ENCODE measurements around the gene RTN1.

The RTN1 gene

DNA sequence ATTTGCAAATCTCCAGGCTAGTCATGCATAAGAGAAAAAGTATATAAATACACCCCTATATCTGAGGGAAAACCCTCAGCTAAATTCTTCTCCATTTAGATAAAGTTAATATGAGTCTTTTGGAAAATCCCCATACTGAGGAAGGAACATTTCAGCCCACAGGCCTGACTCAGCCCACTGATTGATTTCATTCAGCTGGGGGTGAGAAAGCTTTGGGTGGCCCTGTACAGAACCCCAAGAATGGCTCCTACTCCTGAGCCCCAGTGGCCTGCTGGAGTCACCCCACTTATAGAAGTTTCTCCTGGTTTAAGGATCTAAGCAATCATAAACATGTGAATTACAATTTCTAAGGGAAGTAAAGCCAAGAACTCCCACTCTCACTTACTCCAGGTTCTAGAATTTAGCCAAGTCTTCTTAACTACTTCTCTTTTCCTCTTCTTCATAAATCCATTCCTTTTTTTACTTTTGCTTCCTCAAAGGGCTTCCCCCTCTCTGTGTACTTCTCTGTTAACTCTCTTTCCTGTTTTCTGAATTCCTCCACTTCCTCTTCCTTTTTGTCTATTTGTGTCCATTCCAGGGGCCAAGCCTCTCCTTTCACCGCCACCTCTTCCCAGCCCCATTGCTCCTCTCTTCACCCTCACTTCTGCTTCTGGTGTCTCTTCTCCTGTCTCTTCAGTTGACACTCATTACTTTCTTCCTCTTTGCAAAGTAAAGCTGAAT is 21.0 kb downstream of the RTN1 start:
- DNase-seq (ENCODE audit: low read depth): no peak

DNA sequence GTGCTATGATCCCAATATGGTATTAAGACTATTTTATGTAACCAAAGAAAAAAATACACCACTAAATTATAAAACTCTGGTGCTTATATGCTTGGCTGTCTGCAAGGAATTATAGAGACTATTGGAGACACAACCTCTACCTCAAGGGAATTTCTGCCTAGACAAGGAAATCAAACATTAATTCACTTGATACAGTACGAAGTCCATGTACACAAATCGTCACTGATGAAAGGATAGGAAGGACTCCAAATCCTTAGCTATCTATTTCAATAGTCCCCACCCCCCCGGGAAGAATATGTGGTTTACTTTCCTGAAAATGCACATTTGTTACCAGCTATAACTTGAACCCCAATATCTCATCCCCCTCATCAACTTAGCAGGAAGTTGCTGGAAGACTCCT is 21.9 kb downstream of the RTN1 start:
- DNase-seq (ENCODE audit: low read depth): no peak

DNA sequence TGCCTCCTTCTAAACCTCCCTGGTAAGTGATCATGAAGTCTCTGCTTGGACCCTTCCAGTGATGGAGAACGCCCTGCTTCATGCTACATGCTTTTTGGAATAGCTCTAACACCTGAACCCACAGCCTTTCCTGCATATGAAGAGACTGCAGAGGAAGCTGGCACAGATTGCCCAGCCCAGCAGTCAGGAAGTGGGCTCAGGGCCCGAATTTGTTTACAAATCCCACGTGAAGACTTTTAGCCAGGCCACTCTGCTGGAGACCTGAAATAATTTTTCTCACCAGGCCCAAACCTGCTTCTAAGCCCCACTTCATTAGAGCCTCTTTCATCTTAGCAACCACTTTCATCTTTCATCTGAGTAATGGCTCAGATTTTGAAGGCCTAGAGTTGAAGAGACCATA is 22.9 kb downstream of the RTN1 start:
- DNase-seq (ENCODE audit: low read depth): no peak

DNA sequence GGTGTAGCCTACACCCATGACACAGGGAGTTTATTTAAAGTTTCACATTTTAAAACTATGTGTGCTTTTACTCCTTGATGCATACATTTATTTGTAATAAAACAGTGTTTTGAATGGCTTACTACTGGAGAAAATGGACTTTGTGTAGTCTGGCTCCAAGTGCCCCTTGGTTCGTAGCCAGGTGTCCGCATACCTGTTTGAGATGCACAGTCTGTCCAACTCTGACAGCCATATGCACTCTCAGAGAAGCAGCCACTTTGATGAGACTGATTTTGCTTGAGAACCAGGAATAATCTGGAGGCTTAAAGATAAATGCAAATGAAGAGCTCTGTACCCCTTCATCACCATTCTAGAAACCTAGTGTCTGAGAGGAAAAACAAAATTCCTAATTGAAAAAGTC is 24.0 kb downstream of the RTN1 start:
- no peak for DNase-seq (ENCODE audit: low read depth)

DNA sequence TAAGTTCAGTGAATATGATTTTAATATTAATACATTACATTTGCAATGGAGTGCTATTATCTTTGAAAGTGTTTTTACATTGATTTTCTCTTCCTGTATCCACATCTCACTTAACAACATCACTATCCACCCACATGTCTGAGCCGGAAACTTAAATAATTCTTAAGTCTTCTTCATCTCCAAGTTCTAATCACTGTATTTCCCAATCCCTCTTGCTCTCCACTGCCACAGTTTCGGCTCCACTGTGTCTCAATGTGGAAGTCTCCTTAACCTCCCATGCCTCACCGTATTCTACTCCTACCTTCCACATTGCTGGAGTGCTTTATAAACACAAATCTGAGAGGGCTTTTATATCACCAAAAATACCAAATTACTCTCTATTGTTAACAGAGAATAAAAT is 25.3 kb downstream of the RTN1 start:
- DNase-seq (ENCODE audit: low read depth): no peak

DNA sequence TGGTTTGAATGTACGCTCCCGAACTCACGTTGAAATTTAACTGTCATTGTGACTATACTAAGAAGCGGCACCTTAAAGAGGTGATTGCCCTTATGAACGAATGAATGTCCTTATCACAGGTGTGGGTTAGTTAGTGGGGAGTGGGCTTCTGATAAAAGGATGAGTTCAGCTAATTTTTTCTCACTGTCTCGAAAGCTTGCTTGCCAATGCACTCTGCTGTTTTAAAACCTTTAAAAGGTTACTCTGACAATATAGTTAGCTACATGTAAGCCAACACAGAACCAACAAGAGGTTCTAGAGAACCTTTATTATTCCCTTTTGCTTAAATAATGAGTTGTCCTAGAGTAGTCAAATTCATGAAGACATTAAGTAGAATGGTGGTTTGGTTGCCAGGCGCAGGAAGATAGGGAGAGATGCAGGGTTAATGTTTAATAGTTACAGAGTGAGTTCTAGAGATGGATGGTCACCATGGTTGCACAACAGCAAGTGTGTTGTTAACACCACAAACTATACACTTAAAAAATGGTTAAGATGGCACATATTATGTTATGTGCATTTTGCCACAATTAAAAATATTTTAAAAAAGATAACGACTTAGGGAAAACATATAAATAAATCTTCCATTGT is 26.3 kb downstream of the RTN1 start:
- no peak for DNase-seq (ENCODE audit: low read depth)

DNA sequence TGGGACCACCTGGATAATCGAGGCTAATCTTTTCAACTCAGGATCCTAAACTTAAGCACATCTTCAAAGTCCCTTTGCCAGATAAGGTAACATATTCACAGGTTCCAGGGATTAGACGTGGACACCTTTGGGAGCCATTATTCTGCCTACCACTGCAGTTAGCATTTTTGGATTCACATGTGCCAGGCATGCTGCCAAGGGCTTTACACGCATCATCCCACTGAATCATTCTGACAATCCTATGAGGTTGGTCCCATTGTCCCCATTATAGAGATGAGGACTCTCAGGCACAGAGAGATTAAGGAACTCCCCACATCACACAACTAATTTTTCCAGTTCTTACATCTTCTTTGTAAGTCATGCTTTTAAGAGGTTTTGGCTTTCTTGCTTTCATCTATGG is 34.5 kb downstream of the RTN1 start:
- no peak for DNase-seq (ENCODE audit: low read depth)

DNA sequence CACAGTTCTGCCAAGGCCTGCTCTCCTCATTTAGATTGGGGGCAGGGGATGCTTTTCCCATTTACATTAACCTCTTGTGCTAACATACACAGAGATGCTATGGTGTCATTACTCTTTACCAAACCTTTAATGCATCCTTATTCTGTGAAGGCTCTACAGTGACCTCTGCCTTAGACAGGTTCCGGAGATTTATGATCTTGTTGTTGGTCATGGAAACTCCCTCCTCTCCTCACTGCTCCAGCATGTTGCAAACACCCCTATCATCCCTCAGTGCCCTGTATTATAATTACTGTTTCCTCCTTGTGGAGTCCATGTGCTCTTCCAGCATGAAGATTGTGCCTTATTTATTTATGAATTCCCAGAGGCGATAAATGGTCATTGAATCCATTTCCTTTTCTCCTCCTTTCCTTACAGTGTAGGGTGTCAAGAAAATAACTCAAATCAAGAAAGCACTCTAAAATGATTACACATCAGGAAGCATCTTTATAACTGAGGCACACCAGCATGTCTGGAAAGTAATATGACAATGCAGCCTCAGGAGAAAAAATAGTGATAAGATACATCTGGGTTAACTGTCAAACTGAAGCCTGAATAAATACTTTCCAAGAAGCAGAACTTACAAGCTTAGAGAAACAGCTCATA is 37.8 kb downstream of the RTN1 start:
- no peak for DNase-seq (ENCODE audit: low read depth)

DNA sequence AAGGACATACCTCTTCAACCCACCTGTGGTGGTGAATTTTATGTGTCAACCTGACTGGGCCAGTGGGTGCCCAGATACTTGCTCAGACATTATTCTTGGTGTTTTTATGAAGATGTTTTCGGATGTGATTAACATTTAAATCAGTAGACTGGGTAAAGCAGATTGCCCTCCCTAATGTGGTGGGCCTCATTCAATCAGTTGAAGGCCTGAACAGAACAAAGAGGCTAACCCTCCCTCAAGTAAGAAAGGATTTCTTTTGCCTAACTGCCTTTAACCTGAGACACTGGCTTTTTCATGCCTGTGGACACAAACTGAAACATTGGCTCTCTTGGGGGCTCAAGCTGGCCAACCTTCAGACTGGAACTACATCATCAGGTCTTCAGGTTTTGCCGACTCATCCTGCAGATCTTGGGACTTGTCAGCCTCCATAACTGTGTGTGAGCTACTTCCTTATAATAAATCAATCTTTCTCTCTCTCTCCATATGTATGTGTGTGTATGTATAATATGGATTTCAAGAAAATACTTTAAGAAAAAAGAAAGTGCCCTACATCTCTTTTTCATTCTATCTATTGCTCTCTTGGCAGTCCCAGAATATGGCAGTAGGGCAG is 39.4 kb downstream of the RTN1 start:
- DNase-seq (ENCODE audit: low read depth): no peak

DNA sequence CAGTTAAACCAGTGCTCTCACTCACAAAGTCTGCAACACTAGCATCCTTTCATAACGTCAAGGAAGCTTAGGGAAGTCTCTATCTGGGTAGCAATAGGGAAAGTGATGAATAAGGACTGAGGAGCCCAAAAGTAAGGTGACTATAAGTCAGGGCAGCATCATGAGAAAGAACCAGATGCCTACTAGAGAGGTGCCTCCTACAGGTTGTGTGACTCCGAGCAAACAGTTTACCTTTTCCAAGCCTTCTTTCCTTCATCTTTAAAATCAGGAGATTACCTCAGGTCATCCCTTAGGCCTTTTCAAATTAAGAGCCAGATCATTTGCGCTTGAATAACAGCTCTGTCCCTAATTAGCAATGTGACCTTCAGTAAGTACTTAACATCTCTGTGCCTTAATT is 40.2 kb downstream of the RTN1 start:
- DNase-seq (ENCODE audit: low read depth): no peak

DNA sequence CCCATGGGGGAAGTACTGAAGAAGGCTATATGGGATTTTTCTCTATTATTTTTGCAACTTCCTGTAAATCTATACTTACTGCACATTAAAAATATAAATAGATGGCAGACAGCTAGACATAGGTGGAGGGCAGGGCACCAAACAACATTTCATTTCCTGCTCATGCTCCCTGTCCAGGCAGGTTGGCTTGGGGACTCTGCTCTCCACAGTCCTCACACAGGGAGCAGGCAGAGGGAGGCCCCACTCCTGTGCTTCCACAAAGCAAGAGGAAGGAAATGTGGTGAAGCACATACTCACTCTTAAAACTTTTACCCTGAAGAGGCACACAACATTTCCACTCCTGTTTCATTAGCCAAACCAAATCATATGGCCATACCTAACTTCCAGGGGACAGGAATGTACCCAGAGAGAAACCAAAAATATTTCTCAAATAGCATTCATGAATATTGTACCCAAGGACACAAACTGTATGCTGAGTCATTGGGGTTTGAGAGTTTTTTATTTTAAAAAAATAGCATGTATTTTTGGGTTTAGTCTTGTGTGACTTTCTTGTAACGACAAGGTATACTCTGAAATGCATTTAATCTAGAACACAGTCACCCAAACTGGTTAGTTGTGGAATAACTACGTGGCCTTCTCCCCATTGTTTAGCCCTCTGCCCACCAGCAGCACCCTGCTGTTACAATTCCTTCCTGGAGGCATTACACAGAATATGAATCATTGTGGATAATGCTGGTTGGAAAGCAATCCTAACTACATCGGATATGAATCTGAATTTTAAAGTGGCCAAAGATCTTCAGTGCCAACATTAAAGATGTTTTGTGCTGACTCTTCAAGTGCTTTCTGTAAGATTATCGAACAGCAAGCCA is 40.9 kb downstream of the RTN1 start:
- no peak for DNase-seq (ENCODE audit: low read depth)

DNA sequence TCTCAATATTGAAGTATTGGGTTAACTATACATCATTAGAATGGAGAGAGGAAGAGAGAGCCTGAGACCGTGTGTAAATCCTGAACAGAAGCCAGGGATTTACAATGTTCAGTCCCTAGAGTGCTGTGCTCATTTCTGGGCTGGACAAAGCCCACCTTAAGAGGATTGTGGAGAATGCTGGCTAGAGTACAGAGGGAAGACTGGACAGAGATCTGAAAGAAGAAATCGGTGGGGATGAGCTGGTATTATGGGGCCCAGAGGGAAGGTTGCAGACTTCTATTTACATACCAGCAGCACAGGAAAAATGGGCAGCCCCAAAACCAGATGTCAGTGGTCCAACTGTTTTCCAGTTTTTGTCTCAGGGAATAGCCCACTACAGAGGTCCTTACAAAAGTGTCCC is 42.3 kb downstream of the RTN1 start:
- no peak for DNase-seq (ENCODE audit: low read depth)

DNA sequence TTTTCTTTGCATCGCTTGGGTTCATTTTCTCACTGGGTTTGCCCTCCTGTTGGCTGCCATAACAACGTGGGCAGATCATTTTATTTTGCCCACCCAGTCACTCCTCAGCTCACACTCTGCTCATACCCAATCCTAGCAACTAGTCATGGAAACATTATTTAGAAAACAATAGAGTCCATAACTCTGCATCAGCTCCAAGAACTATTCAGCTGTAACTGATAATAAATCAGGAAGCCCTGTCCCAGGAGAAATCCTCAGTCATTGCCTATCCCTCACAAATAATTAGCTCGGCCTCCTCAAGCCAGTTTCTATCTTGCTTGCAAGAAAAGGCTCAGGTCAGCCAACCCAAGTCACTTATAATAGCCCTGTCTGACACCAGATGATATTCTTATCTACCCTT is 43.2 kb downstream of the RTN1 start:
- DNase-seq (ENCODE audit: low read depth): no peak

DNA sequence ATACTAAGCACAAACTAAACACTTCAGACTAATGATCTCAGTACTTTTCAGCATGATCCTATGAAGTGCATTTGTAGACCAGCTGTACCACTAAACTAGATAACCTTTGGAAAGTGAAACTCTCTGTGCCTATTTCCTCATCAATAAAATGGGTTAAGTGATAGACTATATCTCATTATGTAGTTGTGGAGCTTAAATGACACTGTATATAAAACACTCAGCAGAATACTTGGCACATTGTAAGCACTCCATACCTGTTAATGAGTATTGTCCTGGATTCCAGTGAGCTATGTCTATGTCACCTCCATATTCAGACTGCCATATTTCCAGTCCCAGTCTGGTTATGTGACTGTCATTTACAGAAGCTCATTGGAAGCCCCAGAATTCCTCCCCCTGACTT is 44.4 kb downstream of the RTN1 start:
- DNase-seq (ENCODE audit: low read depth): no peak

DNA sequence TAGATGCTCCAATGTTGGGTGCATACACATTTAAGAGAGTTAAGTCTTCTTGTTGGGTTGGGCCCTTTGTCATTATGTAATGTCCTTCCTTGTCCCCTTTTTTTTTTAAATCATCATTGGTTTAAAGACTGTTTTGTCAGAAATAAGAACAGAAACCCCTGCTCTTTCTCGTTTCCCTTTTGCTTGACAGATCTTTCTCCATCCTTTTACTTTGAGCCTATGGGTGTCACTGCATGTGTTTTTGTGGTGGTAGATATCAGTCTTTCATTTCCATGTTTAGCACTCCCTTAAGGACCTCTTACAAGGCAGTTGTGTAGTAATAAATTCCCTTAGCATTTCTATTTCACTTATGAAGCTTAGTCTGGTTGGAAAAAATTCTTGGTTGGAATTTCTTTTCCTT is 47.4 kb downstream of the RTN1 start:
- no peak for DNase-seq (ENCODE audit: low read depth)

DNA sequence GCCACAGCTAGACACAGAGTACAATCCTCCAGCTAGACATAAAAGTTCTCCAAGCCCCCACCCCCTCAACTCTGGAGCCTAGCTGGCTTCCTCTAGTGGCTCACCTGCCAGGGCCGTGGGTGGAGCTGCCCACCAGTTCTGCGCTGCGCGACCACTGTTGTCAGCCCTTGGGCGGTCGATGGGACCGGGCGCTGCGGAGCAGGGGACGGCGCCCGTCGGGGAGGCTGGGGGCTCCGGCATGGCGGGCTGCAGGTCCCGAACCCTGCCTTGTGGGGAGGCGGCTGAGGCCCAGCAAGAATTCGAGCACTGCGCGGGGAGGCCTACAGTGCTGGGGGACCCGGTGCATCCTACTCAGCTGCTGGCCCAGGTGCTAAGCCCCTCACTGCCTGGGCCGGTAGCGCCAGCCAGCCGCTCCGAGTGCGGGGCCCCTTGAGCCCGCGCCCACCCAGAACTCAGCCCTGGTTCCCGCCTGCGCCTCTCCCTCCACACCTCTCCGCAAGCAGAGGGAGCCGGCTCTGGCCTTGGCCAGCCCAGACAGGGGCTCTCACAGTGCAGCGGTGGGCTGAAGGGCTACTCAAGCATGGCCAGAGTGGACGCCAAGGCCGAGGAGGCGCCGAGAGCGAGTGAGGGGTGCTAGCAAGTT is 51.0 kb downstream of the RTN1 start:
- DNase-seq (ENCODE audit: low read depth): no peak

DNA sequence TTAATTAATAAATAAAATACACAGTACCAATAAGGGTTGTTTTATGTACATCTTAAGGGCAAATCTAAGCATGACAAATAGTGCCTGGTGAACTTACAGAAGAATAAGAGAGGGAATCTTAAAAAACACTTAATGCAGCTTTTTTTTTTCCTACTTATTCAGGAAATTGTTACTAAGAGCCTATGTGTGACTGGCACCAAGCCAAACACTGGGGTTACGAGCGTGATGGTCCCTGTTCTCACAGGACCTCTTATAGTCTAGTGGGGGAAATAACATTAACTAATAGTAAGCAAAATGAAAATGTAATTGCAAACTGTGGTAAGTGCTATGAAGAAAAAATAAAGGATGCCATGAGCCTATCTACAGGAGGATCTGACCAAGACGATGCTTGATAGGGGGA is 53.6 kb downstream of the RTN1 start:
- no peak for DNase-seq (ENCODE audit: low read depth)

DNA sequence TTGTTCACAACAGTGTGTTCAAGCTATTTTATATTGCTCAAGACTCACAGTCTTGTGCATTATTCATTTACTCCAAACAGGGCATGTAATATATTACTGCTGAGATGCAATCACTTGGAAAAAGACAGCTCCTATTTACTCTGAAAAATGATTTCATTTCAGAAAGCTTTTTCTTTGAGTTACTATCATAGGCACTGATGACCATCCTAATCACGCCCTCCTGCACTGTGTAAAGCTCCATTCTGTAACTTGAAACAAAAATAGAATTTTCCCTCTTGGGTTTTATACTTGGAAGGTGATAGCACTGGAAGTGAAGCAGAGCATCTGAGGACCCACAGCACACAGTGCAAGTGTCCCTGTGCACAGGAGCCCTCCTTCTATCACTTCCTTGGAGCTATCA is 55.6 kb downstream of the RTN1 start:
- no peak for DNase-seq (ENCODE audit: low read depth)

DNA sequence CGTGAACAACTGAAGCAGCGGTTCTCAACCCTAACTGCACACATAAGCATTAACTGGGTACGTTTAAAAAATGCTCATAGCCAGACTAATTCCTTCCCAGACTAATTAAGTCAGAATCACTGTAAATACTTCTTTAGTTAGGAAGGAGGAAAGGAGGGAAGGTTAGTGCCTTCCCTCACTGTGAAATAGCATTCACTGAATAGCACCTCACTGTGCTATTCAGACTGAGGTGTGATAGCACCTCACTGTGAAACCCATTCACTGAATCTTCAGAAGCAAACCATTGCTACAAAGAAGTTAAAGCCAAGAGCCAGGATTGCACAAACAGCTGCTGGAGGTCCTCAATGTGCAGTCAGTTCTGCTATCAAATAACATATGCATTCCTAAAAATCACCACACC is 58.8 kb downstream of the RTN1 start:
- DNase-seq (ENCODE audit: low read depth): no peak

DNA sequence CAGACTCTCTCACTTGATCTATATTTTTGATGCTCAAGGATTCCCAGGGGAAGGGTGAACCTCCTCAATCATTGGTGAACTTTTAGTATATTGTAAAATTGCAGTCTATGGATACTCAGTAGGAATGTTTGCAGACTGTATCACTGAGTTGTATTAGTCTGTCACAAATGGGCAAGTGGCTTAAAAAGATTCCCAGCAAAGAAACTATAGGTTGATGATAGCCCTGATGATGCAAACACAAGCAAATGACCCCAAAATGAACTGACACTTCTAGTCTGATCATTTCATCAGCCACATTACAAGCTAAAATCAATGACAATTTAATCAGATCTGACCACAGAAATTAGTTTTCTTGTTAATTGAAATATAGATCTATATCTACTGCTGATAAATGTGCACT is 59.5 kb downstream of the RTN1 start:
- DNase-seq (ENCODE audit: low read depth): no peak

DNA sequence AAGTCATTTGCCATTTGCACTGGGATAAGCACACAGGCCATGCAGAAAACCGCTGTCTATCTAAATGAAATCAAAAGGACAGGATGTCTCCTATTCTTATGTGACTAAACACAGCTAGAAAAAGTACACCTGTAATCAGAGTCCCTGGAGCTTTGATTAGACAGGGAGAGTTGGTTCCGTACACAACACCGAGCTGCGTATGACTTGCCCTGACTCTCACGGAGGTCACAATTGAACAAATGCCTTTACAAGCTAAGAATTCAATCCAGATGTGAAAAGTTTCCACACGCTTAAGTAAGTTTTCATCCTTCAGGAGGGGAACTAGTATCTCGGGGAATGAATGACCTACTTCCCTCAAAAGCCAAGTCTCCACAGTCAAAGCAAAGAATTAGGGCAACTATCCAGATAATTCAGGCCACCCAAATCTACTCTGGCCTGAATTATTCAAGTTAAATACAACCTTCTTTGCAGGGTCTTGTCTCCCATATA is 67.5 kb downstream of the RTN1 start:
- DNase-seq (ENCODE audit: low read depth): no peak

DNA sequence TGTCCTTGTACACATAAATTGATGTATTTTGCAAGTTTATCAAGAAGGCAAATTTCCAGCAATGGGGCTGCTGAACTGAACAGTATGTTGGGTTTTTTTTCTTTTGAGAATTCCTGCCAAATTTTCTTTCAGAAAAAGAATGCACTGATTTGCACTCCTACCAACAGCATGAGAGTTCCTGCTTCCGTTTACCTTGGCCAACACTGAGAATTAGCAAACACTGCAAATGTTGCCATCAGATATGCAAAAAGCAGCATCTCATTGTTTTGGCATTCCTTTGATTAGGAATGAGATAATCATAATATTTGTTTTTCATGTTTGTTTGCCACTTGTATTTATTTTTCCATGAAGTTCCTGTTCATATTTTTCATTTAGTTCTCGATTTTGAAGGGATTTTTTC is 82.4 kb downstream of the RTN1 start:
- DNase-seq (ENCODE audit: low read depth): no peak
